GM12801 (cell line): ENCODE measurements around the gene CEP57L1.

Source experiments
- TF ChIP-seq, protein P1 (sequence below): IDR thresholded peaks from one replicate; pipeline ENCODE4 v1.5.1; 2011; ENCODE audit warnings: control low read depth; ENCODE audit not compliant: insufficient read length; ENCODE audit errors: extremely low read depth

The CEP57L1 gene

DNA sequence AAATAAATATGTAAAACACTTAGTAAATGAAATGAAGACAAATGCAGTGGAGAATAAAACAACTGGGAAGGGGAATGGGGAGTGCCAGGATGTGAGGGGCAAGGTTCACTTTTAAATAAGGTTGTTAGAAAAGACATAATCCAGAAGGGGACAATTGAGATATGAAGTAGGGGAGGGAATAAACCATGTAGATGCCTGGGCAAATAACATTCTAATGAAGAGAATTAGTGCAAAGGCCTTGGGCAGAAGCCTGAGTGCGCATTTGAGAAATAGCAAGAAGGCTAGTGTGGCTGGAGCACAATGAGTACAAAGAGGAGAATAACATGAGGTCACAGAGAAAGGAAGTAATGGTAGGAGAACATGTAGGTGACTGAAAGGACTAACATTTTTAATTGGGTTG is 2.4 kb downstream of the CEP57L1 start:
- TF ChIP-seq, protein P1, sequence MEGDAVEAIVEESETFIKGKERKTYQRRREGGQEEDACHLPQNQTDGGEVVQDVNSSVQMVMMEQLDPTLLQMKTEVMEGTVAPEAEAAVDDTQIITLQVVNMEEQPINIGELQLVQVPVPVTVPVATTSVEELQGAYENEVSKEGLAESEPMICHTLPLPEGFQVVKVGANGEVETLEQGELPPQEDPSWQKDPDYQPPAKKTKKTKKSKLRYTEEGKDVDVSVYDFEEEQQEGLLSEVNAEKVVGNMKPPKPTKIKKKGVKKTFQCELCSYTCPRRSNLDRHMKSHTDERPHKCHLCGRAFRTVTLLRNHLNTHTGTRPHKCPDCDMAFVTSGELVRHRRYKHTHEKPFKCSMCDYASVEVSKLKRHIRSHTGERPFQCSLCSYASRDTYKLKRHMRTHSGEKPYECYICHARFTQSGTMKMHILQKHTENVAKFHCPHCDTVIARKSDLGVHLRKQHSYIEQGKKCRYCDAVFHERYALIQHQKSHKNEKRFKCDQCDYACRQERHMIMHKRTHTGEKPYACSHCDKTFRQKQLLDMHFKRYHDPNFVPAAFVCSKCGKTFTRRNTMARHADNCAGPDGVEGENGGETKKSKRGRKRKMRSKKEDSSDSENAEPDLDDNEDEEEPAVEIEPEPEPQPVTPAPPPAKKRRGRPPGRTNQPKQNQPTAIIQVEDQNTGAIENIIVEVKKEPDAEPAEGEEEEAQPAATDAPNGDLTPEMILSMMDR, result no peak

DNA sequence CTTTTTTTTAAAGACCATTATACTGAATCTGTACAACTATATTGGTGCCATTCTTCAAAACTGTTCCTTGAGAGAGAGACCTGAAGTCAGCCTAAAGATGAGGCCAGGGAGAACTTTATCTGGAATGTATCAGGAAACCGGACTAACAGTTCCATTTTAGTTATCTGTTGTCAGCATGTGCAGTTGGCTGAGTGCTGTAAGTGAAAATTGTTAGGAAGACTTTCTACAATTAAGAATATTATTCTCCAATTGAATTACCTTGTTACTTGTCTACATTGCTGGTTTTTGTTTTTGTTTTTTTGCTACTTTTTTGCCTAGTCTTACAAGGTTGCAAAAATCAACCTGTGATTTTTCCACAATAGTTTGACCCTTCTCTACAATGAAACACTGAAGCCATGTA is 7.5 kb downstream of the CEP57L1 start:
- TF ChIP-seq, protein P1, result no peak

DNA sequence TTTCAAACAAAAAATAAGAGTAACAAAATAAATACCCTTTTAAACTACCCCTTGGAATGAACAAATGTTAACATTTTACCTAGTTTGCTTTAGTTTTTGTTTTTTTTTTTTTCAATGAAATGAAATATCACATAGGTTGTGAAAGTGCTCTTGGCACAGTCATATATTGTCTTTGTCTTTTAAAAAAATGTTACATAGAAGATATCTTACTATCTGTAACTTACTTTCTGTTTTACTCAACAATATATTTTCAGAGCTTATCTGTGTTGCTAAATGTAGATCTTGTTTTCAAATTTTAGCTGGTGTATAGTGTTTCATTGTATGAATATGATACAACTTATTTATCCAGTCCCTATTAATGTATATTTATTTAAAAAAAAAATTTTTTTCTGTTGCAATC is 8.6 kb downstream of the CEP57L1 start:
- TF ChIP-seq, protein P1, result no peak

DNA sequence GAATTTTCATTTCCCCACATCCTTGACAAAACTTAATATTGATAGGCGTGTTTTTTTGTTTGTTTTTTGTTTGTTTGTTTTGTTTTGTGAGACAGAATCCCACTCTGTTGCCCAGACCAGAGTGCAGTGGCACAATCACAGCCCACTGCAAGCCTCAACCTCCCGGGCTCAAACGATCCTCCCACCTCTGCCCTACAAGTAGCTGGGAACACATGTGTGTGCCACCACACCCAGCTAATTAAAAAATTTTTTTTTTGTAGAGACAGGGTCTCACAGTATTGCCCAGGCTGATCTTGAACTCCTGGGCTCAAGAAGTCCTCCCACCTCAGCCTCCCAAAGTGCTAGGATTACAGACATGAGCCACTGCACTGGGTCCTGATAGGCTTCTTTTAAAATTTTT is 9.2 kb downstream of the CEP57L1 start:
- TF ChIP-seq, protein P1, result no peak

DNA sequence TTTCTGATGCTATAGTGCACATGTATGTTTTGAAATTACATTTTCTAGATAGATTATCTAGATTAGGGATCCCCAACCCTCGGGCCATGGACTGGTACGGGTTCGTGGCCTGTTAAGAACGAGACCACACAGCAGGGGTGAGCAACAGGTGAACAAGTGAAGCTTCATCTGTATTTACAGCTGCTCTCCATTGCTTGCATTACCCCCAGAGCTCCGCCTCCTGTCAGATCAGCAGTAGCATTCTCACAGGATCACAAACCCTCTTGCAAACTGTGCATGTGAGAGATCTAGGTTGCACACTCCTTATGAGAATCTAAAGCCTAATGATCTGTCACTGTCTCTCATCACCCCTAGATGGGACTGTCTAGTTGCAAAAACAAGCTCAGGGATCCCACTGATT is 10.4 kb downstream of the CEP57L1 start:
- TF ChIP-seq, protein P1, result no peak

DNA sequence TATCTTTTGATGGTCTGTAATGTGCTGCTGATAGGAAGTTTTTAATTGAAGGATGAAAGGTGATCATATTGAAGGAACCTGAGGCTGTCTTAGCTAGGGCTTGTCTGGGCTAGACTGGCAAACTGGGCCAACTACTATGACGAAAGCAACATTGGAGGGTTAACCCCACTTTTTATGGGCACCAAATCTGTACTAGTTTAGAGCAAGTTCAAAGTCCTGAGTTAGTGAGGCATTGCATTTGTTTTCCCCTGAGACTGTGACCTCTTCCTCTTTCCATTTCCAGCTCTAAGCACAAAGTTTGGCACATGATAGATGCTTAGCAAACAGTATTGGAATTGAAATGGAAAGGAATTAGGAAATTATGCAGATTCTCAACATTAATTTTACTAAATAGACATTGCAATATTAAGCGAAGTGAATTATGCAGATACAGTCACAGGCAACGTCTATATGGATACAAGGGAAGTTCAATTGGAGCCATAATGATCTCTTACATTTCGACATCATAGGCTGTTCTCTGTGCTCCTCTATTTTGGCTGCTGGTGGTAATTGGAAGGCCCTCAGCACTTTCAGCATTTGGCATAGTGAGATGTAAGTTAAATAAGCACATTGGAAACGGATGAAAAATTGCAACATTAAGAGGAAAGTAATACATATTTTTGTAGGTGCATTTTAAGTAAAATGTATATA is 22.2 kb downstream of the CEP57L1 start:
- TF ChIP-seq, protein P1, result no peak

DNA sequence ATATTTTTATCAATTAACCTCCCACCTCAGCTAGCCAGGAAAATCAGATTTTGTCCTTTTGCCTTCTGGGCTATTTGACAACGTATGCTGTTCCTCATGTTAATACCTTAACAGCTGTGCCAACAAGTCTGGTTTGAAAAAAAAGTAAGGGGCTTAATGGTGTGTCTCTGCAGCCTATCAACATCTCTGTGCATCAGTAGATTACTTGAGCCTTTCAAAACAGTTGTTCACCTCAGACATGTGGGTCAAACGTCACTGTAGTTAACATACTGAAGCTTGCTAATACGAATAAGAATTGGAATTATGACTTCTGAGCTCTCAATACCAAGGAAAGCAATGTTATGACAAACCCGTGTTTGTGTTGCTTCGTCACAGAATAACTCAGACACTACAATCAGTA is 23.0 kb downstream of the CEP57L1 start:
- TF ChIP-seq, protein P1, result no peak

DNA sequence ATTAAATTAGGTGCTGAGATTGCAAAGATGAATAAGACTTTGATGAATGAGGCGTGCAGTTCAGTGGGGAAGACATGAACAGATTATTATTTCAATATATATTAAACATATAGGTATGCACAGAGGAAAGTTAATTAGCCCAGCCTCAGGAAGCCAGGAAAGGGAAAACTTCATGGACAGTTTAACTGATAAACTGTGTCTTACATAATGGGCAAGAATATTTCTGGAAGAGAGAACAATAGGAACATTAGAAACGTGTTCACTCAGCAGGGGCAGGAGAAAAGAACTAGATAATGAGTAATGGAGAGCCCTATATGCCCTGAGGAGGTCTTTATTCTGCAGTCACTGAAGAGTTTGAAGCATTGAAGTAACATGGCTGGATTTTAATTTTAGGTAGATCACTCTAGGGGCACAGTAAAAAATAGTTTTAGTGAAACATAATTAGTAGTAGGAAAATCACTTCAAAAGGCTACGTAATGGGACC is 23.6 kb downstream of the CEP57L1 start:
- TF ChIP-seq, protein P1, result no peak
